Occipital lobe (tissue), 2 donors: ENCODE data around the gene TBC1D20. TPM values are rescaled to one million over a fixed set of nuclear protein-coding genes. Genes with fewer than 3 reads are reported as not detected.

ENCODE experiments used
- small RNA-seq: library from RNA; depleted of rRNA; stranded (forward); fragments of <200 nt; gene quantifications from one replicate; pipeline ENCODE3, GENCODE V24; 2014
- total RNA-seq: library from RNA; depleted of rRNA; stranded (reverse); fragments of >200 nt; gene quantifications from one replicate; pipeline ENCODE4 v1.2.3, GENCODE V29; 2014

TBC1D20 gene
- total RNA-seq, 1 donor from 2014 or later, result 15.4 TPM

Small RNA genes lying within 50 kb of the gene (small RNA-seq; reads per million reads assigned to genes)
- gene RF00019, result not detected

Other genes starting within 250 kb of the TBC1D20 start
- not detected for gene DEFB129, start 235.3 kb downstream of the TBC1D20 start, total RNA-seq
- gene DEFB132, start 204.8 kb downstream of the TBC1D20 start, total RNA-seq, result not detected
- 3.3 TPM for gene C20orf96, start 171.8 kb downstream of the TBC1D20 start, total RNA-seq
- 27.0 TPM for gene ZCCHC3, start 165.0 kb downstream of the TBC1D20 start, total RNA-seq
- 9.4 TPM for gene SOX12, start 137.0 kb downstream of the TBC1D20 start, total RNA-seq
- gene NRSN2, start 115.4 kb downstream of the TBC1D20 start, total RNA-seq, result 27.0 TPM
- 12.5 TPM for gene TRIB3, start 81.8 kb downstream of the TBC1D20 start, total RNA-seq
- gene RBCK1, start 54.2 kb downstream of the TBC1D20 start, total RNA-seq, result 15.1 TPM
- gene CSNK2A1, start 81.3 kb upstream of the TBC1D20 start, total RNA-seq, result 187 TPM
- 0.47 TPM for gene TCF15, start 147.8 kb upstream of the TBC1D20 start, total RNA-seq
- gene SRXN1, start 190.7 kb upstream of the TBC1D20 start, total RNA-seq, result 11.5 TPM
- gene SCRT2, start 213.3 kb upstream of the TBC1D20 start, total RNA-seq, result 2.0 TPM